ES-I3 (cell line): Measurements from ENCODE around the gene SGK1.

Source experiments
- H3K36me3 ChIP-seq: 2 replicates; pipeline ENCODE4 v1.6.1; 2013; ENCODE audit warnings: mild to moderate bottlenecking, low read length, control low read depth, moderate library complexity; ENCODE audit not compliant: insufficient read depth
- H3K4me1 ChIP-seq: 2 replicates; pipeline ENCODE4 v1.6.1; 2013; ENCODE audit warnings: mild to moderate bottlenecking, control low read depth, low read length; ENCODE audit not compliant: insufficient read depth
- H3K9ac ChIP-seq: 2 replicates; pipeline ENCODE4 v1.6.1; 2013; ENCODE audit warnings: low read depth, mild to moderate bottlenecking, low read length, moderate library complexity
- H3K9me3 ChIP-seq: 2 replicates; pipeline ENCODE4 v1.6.1; 2013; ENCODE audit warnings: mild to moderate bottlenecking, low read length, moderate library complexity; ENCODE audit not compliant: control insufficient read depth, insufficient read depth

The SGK1 gene

DNA sequence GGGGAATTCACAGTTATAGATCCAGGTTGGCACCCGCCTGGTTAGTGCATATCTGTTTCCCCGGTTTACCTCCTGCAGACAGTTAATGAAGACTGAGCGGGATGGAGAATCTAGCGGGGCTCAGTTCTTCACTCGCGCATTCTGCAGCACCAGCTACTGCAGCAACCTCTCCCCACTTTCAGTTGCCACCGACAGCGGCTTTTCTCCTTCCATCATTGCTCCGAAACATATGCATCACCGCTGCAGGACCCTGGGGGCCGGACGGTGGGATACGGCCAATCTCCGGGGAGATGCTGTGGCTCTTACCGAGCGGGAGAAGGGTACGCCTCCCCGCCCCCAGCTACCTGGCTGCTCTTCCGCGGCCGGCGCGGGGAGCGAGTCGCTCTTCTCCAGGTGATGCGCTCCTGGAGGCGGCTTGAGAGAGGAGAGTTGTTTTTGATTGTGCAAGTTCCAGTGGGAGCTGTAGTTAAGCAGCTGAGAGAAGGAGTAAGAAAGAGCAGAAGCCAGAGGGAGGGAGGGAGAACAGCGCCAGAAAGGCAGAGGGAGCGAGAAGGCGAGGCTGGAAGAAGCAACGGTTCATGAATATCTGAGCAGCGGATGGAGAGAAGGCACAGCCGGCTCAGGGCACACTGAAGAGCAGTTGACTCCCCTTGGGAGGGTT lies at the start of gene SGK1:
Gene SGK1 (minus strand): TSS at position 642 of the 661 bp plus-strand sequence. CDS start 652 bp downstream, outside the sequence.
- Histone ChIP-seq H3K9ac (peak within 1 kb of the TSS; percentile 55; the same call in 1 of the 2 replicates), H3K4me1 (peaks cover 23% of the 10 kb centered on the region)

DNA sequence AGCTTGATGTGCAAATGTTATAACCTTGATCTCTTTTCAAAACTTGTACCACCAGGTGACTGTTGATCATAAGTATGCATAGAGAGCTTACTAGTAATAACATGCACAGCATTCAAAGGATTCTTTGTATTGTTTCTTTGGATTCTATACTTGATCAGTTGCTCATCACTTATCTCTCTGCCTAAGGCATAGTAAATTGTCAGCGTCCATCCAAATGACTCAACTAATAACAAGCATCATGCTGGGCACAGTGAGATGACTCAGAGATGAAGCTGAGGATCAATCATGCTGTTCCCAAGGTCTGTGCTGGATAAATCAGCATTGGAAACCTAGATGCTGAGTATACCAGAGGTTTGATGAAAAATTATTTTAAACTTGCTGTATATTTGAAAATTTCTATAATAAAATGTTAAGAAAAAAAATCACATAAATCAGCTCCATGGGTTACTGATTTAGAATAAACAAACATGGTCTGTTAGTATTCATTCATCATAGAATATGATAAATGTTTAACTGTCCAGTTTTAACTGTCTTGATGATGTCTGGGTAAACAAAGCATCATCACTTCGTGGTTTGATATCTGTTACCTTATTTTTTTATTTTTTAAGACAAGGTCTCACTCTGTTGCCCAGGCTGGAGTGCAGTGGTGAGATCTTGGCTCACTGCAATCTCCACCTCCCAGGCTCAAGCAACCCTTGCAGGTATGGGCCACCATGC lies 45.6 kb upstream of the SGK1 start:
- Histone ChIP-seq H3K9ac (no peak overlapping the region), H3K9me3 (no peaks in the 10 kb centered on the region), H3K36me3 (no peaks in the 10 kb centered on the region)

More for the DNA sequence above, at the start of gene SGK1:
- Histone ChIP-seq H3K36me3 (no peaks in the 10 kb centered on the region), H3K9me3 (no peaks in the 10 kb centered on the region)

DNA sequence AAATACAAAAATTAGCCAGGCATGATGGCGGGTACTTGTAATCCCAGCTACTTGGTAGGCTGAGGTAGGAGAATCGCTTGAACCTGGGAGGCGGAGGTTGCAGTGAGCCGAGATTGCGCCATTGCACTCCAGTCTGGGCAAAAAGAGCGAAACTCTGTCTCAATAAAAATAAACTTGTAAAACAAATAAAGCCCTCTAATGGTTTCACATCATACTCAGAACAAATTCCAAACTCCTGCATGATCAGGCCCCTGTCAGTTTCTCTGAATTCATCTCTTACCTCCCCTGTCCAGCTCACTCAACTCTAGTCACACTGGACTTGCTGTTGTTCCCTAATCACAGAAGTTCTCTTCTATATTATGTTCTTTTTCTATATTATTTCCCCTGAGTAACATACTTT lies 43.1 kb upstream of the SGK1 start:
- Histone ChIP-seq H3K9me3 (no peaks in the 10 kb centered on the region), H3K36me3 (no peaks in the 10 kb centered on the region)

More for the DNA sequence above, 45.6 kb upstream of the SGK1 start:
- H3K4me1 ChIP-seq: no peaks in the 10 kb centered on the region

GRCh38 chr6:134359302-134359701 lies 41.4 kb upstream of the SGK1 start:
- H3K4me1 ChIP-seq: no peaks in the 10 kb centered on the region
- H3K9ac ChIP-seq: no peak overlapping the region

More for the DNA sequence above, 43.1 kb upstream of the SGK1 start:
- Histone ChIP-seq H3K4me1 (no peaks in the 10 kb centered on the region), H3K9ac (no peak overlapping the region)

DNA sequence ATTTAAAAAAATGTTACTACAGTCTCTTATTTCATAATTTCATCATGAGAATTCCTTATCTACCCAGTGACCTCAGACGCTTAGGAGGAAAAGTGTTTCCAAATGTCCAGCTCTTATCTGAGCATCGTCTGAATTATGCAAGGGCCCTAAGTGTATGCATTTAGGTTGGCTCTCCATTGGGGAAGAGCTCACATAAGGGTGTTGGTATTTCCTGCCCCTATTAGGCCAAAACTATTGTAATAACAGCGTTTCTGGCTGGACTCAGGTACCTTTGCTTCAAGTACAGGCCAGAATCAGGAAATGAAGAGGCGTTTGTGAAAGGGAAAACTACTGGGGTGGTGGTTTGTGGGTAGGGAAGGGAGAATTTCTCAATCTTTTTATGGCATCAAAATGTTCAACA lies 40.4 kb upstream of the SGK1 start:
- no peaks in the 10 kb centered on the region for H3K4me1 ChIP-seq

More at GRCh38 chr6:134359302-134359701, 41.4 kb upstream of the SGK1 start:
- H3K9me3 ChIP-seq: no peaks in the 10 kb centered on the region
- H3K36me3 ChIP-seq: no peaks in the 10 kb centered on the region

DNA sequence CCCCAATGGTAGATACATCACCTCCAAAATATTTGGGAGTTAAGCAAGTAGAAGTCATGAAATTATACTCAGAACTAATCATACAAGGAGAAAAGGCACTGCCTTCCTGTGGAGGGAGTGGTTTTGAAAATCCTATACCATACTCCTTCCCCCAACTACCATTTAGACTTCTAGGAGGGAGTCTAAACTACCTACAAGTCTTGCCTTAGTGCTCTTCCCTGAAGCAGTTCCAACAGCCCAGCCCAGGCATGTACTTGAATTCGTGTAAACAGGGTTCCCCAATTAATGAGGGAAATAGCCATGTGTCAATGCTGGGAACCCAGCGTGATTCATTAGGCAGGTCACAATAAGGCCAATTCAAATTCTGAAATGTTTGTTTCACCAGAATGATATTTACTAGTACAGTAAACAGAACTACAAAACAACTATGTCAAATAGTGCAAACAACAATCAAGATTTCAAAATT lies 39.1 kb upstream of the SGK1 start:
- Histone ChIP-seq H3K36me3 (no peaks in the 10 kb centered on the region), H3K4me1 (peaks cover 6% of the 10 kb centered on the region; the same call in 1 of the 2 replicates)

More for the DNA sequence above, 40.4 kb upstream of the SGK1 start:
- Histone ChIP-seq H3K36me3 (no peaks in the 10 kb centered on the region), H3K9me3 (no peaks in the 10 kb centered on the region; the same call in 1 of the 2 replicates), H3K9ac (no peak overlapping the region)

DNA sequence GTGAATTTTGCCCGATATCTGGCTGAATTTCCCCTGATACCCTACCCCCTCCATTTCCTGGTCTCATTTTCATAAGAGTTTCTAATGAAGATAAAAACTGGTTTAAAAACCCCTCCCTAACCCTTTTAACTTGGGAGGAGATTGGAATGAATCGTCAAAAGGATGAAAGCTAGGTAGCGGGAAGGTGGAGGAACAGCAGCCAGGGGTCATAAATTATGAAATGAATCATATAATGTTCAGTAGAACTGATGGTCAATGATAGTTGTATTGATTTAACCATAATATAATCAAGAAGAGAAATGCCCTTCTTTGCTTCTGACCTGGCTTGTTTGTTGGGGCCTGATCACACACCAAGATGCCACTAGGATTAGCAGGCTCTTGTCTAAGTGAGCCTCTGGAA lies 38.5 kb upstream of the SGK1 start:
- Histone ChIP-seq H3K9ac (no peak overlapping the region), H3K4me1 (peaks cover 8% of the 10 kb centered on the region; the same call in 1 of the 2 replicates), H3K9me3 (no peaks in the 10 kb centered on the region; the same call in 1 of the 2 replicates), H3K36me3 (no peaks in the 10 kb centered on the region)

More for the DNA sequence above, 39.1 kb upstream of the SGK1 start:
- Histone ChIP-seq H3K9me3 (no peaks in the 10 kb centered on the region; the same call in 1 of the 2 replicates), H3K9ac (no peak overlapping the region)

DNA sequence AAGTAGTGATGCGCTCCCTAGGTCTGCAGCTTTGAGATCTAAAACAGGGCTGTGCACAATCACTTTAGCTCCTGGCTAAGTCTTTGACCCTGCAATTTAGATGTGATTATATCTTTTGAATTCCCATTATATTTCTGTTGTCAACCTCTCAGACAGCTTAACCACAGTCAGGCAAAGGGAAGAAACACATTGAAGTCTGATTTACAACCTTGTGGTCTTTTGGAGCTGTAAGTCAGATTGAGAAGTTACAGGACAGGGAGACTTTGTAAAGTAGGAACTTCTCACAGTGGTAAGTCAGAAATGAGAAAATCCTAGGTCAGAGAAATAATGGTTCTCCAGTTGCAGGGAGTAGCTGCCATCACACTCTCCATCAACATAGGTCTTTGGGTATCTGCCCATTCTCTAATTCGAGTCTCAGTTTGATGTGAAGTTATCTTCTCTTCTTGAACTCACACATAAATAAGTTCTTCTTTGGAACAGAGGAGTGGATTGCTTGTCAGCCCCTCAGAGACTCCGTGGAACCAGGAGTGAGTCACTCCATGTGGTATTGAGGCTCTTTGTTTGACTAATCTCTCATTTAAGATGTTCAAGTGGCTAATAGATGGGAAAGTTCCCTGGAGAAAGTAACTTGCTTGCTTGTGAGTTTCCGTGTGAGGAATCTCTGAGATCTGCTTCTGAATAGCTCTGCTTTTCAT lies 35.0 kb upstream of the SGK1 start:
- no peak overlapping the region for H3K9ac ChIP-seq

GRCh38 chr6:134351615-134352474 lies 33.9 kb upstream of the SGK1 start:
- Histone ChIP-seq H3K9me3 (no peaks in the 10 kb centered on the region; the same call in 1 of the 2 replicates), H3K9ac (no peak overlapping the region), H3K4me1 (peaks cover 8% of the 10 kb centered on the region; the same call in 1 of the 2 replicates), H3K36me3 (no peaks in the 10 kb centered on the region)

More for the DNA sequence above, 35.0 kb upstream of the SGK1 start:
- no peaks in the 10 kb centered on the region; the same call in 1 of the 2 replicates for H3K9me3 ChIP-seq
- peaks cover 8% of the 10 kb centered on the region; the same call in 1 of the 2 replicates for H3K4me1 ChIP-seq
- H3K36me3 ChIP-seq: no peaks in the 10 kb centered on the region

GRCh38 chr6:134347885-134348805 lies 30.2 kb upstream of the SGK1 start:
- no peak overlapping the region for H3K9ac ChIP-seq
- H3K4me1 ChIP-seq: peaks cover 8% of the 10 kb centered on the region; the same call in 1 of the 2 replicates
- H3K9me3 ChIP-seq: no peaks in the 10 kb centered on the region
- no peaks in the 10 kb centered on the region for H3K36me3 ChIP-seq

GRCh38 chr6:134346932-134347545 lies 29.1 kb upstream of the SGK1 start:
- Histone ChIP-seq H3K36me3 (no peaks in the 10 kb centered on the region), H3K9me3 (no peaks in the 10 kb centered on the region), H3K4me1 (peaks cover 1% of the 10 kb centered on the region; the same call in 1 of the 2 replicates), H3K9ac (no peak overlapping the region)

DNA sequence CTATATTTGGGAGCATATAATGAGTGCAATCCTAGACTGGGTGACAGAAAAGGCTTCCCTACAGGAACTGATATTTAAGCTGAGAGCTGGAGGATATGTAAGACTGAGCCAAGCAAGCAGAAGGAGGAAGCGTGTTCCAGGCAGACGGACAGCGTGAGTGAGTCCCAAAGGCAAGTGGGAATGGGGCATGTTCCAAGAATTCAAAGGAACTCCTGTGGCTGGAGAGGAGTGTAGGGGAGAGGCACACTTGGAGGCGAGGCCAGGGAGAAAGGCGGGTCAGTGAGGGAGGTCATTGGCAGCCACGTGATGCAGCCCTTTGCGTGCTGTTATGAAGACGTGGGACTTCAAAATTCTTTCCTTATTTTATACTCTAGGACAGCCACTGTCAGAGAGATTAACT lies 27.9 kb upstream of the SGK1 start:
- H3K9me3 ChIP-seq: no peaks in the 10 kb centered on the region
- H3K4me1 ChIP-seq: no peaks in the 10 kb centered on the region
- H3K9ac ChIP-seq: no peak overlapping the region
- no peaks in the 10 kb centered on the region for H3K36me3 ChIP-seq
